CD4-positive, alpha-beta T cell treated with Interleukin-12 subunit alpha and Interleukin-12 subunit beta, for 1 hour (primary cell): ENCODE results near the gene WDR93.
"Not testable (repeated sequence)": the region's sequence is repeated elsewhere in the genome, so short reads cannot be mapped to it uniquely, and the experiment has no call there.

Experiments used
- DNase-seq: peaks from one replicate; pipeline ENCODE4 v3.0.0-alpha.2; 2020

The WDR93 gene

GRCh38 chr15:89775815-89776214 is 85.2 kb downstream of the WDR93 start:
- DNase-seq, result no peak

- DNase-seq, result peak; percentile 50
These were observed 85.9 kb downstream of the WDR93 start, which contains the start of gene MESP2 for GRCh38 chr15:89776274-89777072. MESP2 (plus strand) TSS chr15:89776332; CDS start chr15:89776358, 26 bp downstream.

GRCh38 chr15:89777073-89777751 is 86.6 kb downstream of the WDR93 start:
- DNase-seq, result no peak

GRCh38 chr15:89777782-89778380 is 87.3 kb downstream of the WDR93 start:
- DNase-seq, result no peak

GRCh38 chr15:89778861-89779260 is 88.2 kb downstream of the WDR93 start:
- DNase-seq, result no peak

GRCh38 chr15:89780601-89781000 is 90.0 kb downstream of the WDR93 start:
- no peak for DNase-seq

- DNase-seq, result no peak
These were observed 90.4 kb downstream of the WDR93 start for GRCh38 chr15:89781055-89781454.

GRCh38 chr15:89781891-89782618 is 91.4 kb downstream of the WDR93 start:
- no peak for DNase-seq

GRCh38 chr15:89782619-89782950 is 92.0 kb downstream of the WDR93 start:
- DNase-seq, result not testable (repeated sequence)

- no peak for DNase-seq
These were observed 92.7 kb downstream of the WDR93 start for GRCh38 chr15:89783111-89783860.

GRCh38 chr15:89783861-89784685 is 93.5 kb downstream of the WDR93 start:
- DNase-seq, result no peak

GRCh38 chr15:89784686-89784960 is 94.0 kb downstream of the WDR93 start:
- DNase-seq, result no peak

- DNase-seq, result no peak
These were observed 94.6 kb downstream of the WDR93 start for GRCh38 chr15:89785064-89785773.

GRCh38 chr15:89785774-89786140 is 95.1 kb downstream of the WDR93 start:
- DNase-seq, result no peak

- DNase-seq, result no peak
These were observed 97.3 kb downstream of the WDR93 start for GRCh38 chr15:89787944-89788343.

GRCh38 chr15:89788585-89788984 is 98.0 kb downstream of the WDR93 start:
- not testable (repeated sequence) for DNase-seq

- no peak for DNase-seq
These were observed 99.6 kb downstream of the WDR93 start for GRCh38 chr15:89790206-89790605.

GRCh38 chr15:89790661-89791060 is 100.0 kb downstream of the WDR93 start:
- no peak for DNase-seq

- no peak for DNase-seq
These were observed 101.6 kb downstream of the WDR93 start for GRCh38 chr15:89792106-89792805.
